Upper lobe of left lung (tissue), 6 donors: ENCODE data around the gene WSCD2. TPM values are rescaled to one million over a fixed set of nuclear protein-coding genes. Genes with fewer than 3 reads are reported as not detected.

Experiments
- ATAC-seq, 2 donors: fragments of 200-7000 bp; cut with Tn5 transposase; one replicate each; pipeline ENCODE4 v1.9.1; 2022; ENCODE audit warnings: mild to moderate bottlenecking in 2 of 2, moderate library complexity in 2 of 2; ENCODE audit not compliant: low FRiP score in 2 of 2
- DNase-seq, 2 donors: peaks; one replicate each; pipeline ENCODE4 v3.0.0-alpha.2; 2019 to 2020
- H3K27ac ChIP-seq, 4 donors: fragments of 200-600 bp; sonication (generic); one replicate each; pipeline ENCODE4 v1.5.1; 2016 to 2019
- H3K27me3 ChIP-seq, 4 donors: fragments of 200-600 bp; sonication (generic); one replicate each; pipeline ENCODE4 v1.5.1; 2017 to 2019
- H3K36me3 ChIP-seq, 4 donors: fragments of 200-600 bp; sonication (generic); one replicate each; pipeline ENCODE4 v1.5.1; 2016 to 2019
- H3K4me1 ChIP-seq, 4 donors: fragments of 200-600 bp; sonication (generic); one replicate each; pipeline ENCODE4 v1.5.1; 2018 to 2019
- H3K4me3 ChIP-seq, 4 donors: fragments of 200-600 bp; sonication (generic); one replicate each; pipeline ENCODE4 v1.5.1; 2017 to 2019; ENCODE audit warnings: mild to moderate bottlenecking in 2 of 4, moderate library complexity in 1 of 4
- H3K9me3 ChIP-seq, 4 donors: fragments of 200-600 bp; sonication (generic); one replicate each; pipeline ENCODE4 v1.5.1; 2018 to 2019
- EP300 ChIP-seq, 4 donors: sonication (generic); formaldehyde crosslinking; IDR thresholded peaks; one replicate each; pipeline ENCODE4 v1.5.1; 2017; ENCODE audit warnings: antibody characterized with exemption in 4 of 4, control low read depth in 2 of 4
- POLR2A ChIP-seq, 4 donors: fragments of 450-650 bp; IDR thresholded peaks; one replicate each; pipeline ENCODE4 v1.5.1; 2016 to 2017; ENCODE audit warnings: antibody characterized with exemption in 4 of 4, mild to moderate bottlenecking in 2 of 4
- POLR2AphosphoS5 ChIP-seq, 2 donors: sonication (generic); formaldehyde crosslinking; IDR thresholded peaks; one replicate each; pipeline ENCODE4 v1.5.1; 2017; ENCODE audit warnings: antibody characterized with exemption in 2 of 2
- WGBS, 2 donors: methylation state at CpG; one replicate each; pipeline ENCODE4 v1.1.5; 2017 to 2018; 5-methylcytosine and 5-hydroxymethylcytosine counted together
- total RNA-seq, 6 donors: library from RNA; depleted of rRNA in 4 of 6; stranded (reverse); fragments of >200 nt in 4 of 6; gene quantifications; one replicate each; pipeline versions ENCODE4 v1.1.0 to v1.2.1, GENCODE V29; 2016 to 2021
- TF ChIP-seq, protein P1 (sequence below), 6 experiments: fragments of 450-650 bp in 4 of 6; fragments of 200-600 bp in 2 of 6; sonication (generic) in 2 of 6; IDR thresholded peaks; one replicate each; pipeline ENCODE4 v1.5.1; 2016 to 2019; ENCODE audit warnings: antibody characterized with exemption in 6 of 6
- donor health status: DM: no; HTN: no; CAD: no; lungs with moderate emphysema.
- donor health status: DM: no; HTN: yes; CAD: no; lungs with severe emphysema.

WSCD2 gene
- total RNA-seq, 6 donors from 2014 or later = 0.17 to 1.0 (median 0.71) TPM

DNA sequence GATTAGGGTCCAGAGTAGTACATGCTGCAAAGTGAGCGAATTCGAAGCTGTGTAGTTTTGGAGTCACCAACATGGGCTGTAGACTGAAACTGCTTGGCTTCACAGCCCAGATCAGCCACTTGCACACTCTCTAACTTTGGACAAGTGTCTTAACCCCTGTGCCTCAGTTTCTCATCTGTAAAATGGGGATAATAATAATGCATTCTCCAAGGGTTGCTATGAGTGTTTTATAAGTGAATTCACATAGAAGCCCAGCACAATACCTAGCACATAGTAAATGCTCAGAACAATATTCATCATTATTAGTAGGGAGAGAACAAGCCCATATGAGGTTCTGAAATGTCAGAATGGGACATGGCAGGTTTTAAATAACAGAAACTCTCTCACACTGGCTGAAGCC, 10.4 kb downstream of the WSCD2 start:
- Histone ChIP-seq H3K36me3 (no peaks in the 10 kb centered on the region), H3K4me1 (no peaks in the 10 kb centered on the region), H3K9me3 (no peaks in the 10 kb centered on the region), H3K4me3 (no peak overlapping the region), H3K27me3 (no peaks in the 10 kb centered on the region), H3K27ac (no peak overlapping the region)
- ATAC-seq (no peak), DNase-seq (no peak)
- 84 to 93% methylated on average over 2 of the region's 2 CpGs for whole genome bisulfite sequencing, 2 donors
- TF ChIP-seq, protein P1, sequence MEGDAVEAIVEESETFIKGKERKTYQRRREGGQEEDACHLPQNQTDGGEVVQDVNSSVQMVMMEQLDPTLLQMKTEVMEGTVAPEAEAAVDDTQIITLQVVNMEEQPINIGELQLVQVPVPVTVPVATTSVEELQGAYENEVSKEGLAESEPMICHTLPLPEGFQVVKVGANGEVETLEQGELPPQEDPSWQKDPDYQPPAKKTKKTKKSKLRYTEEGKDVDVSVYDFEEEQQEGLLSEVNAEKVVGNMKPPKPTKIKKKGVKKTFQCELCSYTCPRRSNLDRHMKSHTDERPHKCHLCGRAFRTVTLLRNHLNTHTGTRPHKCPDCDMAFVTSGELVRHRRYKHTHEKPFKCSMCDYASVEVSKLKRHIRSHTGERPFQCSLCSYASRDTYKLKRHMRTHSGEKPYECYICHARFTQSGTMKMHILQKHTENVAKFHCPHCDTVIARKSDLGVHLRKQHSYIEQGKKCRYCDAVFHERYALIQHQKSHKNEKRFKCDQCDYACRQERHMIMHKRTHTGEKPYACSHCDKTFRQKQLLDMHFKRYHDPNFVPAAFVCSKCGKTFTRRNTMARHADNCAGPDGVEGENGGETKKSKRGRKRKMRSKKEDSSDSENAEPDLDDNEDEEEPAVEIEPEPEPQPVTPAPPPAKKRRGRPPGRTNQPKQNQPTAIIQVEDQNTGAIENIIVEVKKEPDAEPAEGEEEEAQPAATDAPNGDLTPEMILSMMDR (IDR thresholded peaks at IDR 0.05) = no peak
- TF ChIP-seq POLR2A (IDR thresholded peaks at IDR 0.05) (no peak), EP300 (IDR thresholded peaks at IDR 0.05) (no peak), POLR2AphosphoS5 (IDR thresholded peaks at IDR 0.05) (no peak)

DNA sequence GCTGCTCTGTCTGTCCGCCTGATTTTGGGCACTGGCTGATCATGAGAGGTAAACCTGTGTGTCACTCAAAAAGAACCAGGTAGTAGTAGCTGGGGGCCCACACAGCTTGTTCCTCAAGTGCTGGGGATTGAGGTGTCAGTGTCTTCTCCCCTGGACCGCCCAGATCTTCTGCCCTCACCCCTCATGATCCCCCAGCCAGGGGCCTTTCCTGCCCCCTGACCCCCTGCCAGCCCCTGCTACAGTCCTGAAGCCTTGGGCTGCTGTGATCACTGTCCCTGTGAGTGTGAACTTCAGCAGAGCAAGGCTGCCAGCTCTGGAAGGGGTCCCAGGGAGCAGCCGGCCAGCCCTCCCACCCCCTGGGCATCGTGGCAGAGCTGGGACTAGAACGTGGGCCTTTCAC, 11.4 kb downstream of the WSCD2 start:
- WGBS, 2 donors = 66 to 75% methylated on average over 2 to 5 of the region's 5 CpGs
- Histone ChIP-seq H3K27ac (no peak overlapping the region), H3K4me1 (no peaks in the 10 kb centered on the region), H3K4me3 (no peak overlapping the region), H3K27me3 (no peaks in the 10 kb centered on the region), H3K36me3 (no peaks in the 10 kb centered on the region), H3K9me3 (no peaks in the 10 kb centered on the region)
- peak in 1 of 2 donors; percentile 49 for DNase-seq
- ATAC-seq = no peak
- TF ChIP-seq, protein P1 (IDR thresholded peaks at IDR 0.05) = no peak
- no peak for TF ChIP-seq EP300 (IDR thresholded peaks at IDR 0.05)
- no peak for TF ChIP-seq POLR2A (IDR thresholded peaks at IDR 0.05)
- no peak for TF ChIP-seq POLR2AphosphoS5 (IDR thresholded peaks at IDR 0.05)

DNA sequence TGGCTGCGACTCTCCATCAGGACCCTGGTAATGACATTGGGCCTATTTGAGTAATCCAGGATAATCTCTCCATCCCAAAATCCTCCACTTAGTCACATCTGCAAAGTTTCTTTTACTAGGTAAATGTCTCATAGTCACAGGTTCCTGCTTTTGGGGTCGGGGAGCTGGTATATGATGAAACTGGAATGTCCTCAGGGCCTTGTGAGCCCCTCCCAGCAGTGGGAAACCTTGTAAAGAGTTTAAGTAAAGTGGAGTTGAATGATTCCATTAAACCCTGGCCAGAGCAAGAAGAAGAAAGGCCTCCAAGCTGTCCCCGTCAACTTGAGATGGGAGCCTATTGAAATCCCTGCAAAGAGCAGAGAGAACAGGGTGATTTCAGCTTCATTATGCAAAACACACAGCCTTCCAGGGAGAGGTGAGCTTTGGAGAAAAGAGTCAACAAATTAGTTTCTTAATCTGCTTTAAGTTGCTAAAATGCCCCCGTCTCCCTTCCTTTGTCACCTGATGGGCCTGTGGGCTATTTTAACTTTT, 12.6 kb downstream of the WSCD2 start:
- no peak for ATAC-seq
- WGBS, 2 donors = 57 to 58% methylated on average over 4 of the region's 4 CpGs

DNA sequence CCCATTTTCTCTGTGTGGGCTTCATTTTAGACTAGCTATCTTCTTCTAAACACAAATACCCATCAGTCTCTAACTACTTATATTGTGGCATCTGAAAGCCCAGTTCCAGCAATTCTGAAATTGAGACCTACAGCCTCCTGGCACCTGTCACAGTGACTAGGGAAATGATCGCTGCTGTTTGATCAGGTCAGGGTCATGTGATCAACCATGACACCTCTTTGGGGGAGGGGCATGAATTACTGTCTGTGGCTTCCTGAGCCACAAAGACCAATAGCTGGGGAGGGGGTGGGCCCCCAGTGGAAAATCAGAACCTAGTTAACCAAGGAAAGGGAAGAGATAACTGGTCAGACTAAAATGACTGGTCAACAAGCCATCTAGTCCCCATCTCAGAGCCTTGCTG, 14.1 kb downstream of the WSCD2 start:
- ATAC-seq = no peak
- WGBS, 2 donors = 36 to 62% methylated on average over 1 of the region's 1 CpG
- H3K9me3 ChIP-seq = no peaks in the 10 kb centered on the region
- no peaks in the 10 kb centered on the region for H3K27me3 ChIP-seq
- no peak for DNase-seq
- H3K36me3 ChIP-seq = no peaks in the 10 kb centered on the region
- H3K4me3 ChIP-seq = no peak overlapping the region
- no peak overlapping the region for H3K27ac ChIP-seq
- TF ChIP-seq, protein P1 (IDR thresholded peaks at IDR 0.05) = no peak
- TF ChIP-seq EP300 (IDR thresholded peaks at IDR 0.05) (no peak), POLR2AphosphoS5 (IDR thresholded peaks at IDR 0.05) (no peak)
- H3K4me1 ChIP-seq = no peaks in the 10 kb centered on the region

More for the DNA sequence above, 12.6 kb downstream of the WSCD2 start:
- Histone ChIP-seq H3K4me3 (no peak overlapping the region), H3K27ac (no peak overlapping the region), H3K9me3 (no peaks in the 10 kb centered on the region), H3K36me3 (no peaks in the 10 kb centered on the region), H3K4me1 (no peaks in the 10 kb centered on the region), H3K27me3 (no peaks in the 10 kb centered on the region)
- no peak for TF ChIP-seq EP300 (IDR thresholded peaks at IDR 0.05)
- no peak for TF ChIP-seq POLR2A (IDR thresholded peaks at IDR 0.05)
- TF ChIP-seq POLR2AphosphoS5 (IDR thresholded peaks at IDR 0.05) = no peak
- TF ChIP-seq, protein P1 (IDR thresholded peaks at IDR 0.05) = no peak
- no peak for DNase-seq

DNA sequence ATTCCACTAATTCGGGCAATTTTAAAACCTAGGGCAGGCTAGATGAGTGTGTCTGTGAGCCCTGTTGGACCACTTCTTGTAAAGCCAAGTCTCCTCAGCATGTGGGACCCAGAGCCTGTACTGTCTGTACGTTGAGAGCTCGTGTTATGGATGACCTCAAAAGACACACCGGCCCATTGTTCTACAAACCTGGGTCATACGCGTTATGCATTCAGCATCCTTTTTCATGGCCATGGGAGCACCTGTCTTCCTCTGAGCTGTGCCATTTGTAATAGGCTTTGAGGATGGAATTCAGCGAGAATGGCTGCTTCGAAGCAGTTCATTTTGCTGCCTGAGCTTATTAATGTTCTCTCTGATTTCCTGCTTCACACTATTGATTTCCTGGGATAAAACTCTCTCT, 15.0 kb downstream of the WSCD2 start:
- Histone ChIP-seq H3K27me3 (no peaks in the 10 kb centered on the region), H3K4me3 (no peak overlapping the region), H3K36me3 (no peaks in the 10 kb centered on the region), H3K4me1 (no peaks in the 10 kb centered on the region), H3K27ac (no peak overlapping the region), H3K9me3 (no peaks in the 10 kb centered on the region)
- ATAC-seq (no peak), DNase-seq (no peak)
- no peak for TF ChIP-seq POLR2AphosphoS5 (IDR thresholded peaks at IDR 0.05)
- TF ChIP-seq EP300 (IDR thresholded peaks at IDR 0.05) = no peak
- TF ChIP-seq, protein P1 (IDR thresholded peaks at IDR 0.05) = no peak
- no peak for TF ChIP-seq POLR2A (IDR thresholded peaks at IDR 0.05)
- WGBS, 2 donors = 72 to 74% methylated on average over 8 of the region's 8 CpGs
